Activated naive CD4-positive, alpha-beta T cell treated with anti-CD3 and anti-CD28 coated beads, Interleukin-2, amount 50 U/mL, for 24 hours (primary cell): ENCODE data around the gene UAP1L1.

Experiments used
- H3K27ac Mint-ChIP-seq: one replicate; pipeline ENCODE4 v1.8.0; 2021; ENCODE audit warnings: mild to moderate bottlenecking, mixed read lengths
- H3K27me3 Mint-ChIP-seq: one replicate; pipeline ENCODE4 v1.8.0; 2021; ENCODE audit warnings: mixed read lengths
- H3K36me3 Mint-ChIP-seq: one replicate; pipeline ENCODE4 v1.8.0; 2021; ENCODE audit warnings: mixed read lengths
- H3K4me1 Mint-ChIP-seq: one replicate; pipeline ENCODE4 v1.8.0; 2021; ENCODE audit warnings: mixed read lengths
- H3K4me3 Mint-ChIP-seq: one replicate; pipeline ENCODE4 v1.8.0; 2021; ENCODE audit warnings: mild to moderate bottlenecking, mixed read lengths
- H3K9me3 Mint-ChIP-seq: one replicate; pipeline ENCODE4 v1.8.0; 2021; ENCODE audit warnings: mixed read lengths

Gene UAP1L1

GRCh38 chr9:137064027-137064879 is 13.1 kb upstream of the UAP1L1 start:
- Mint-ChIP-seq H3K4me1 (peaks cover 8% of the 10 kb centered on the region), H3K9me3 (no peaks in the 10 kb centered on the region), H3K4me3 (no peak overlapping the region), H3K36me3 (no peaks in the 10 kb centered on the region), H3K27ac (no peak overlapping the region), H3K27me3 (peaks cover 2% of the 10 kb centered on the region)

GRCh38 chr9:137064880-137065164 is 12.5 kb upstream of the UAP1L1 start:
- peaks cover 2% of the 10 kb centered on the region for H3K27me3 Mint-ChIP-seq
- no peak overlapping the region for H3K27ac Mint-ChIP-seq
- no peaks in the 10 kb centered on the region for H3K9me3 Mint-ChIP-seq
- H3K4me3 Mint-ChIP-seq, result no peak overlapping the region
- H3K4me1 Mint-ChIP-seq, result peaks cover 8% of the 10 kb centered on the region
- H3K36me3 Mint-ChIP-seq, result no peaks in the 10 kb centered on the region

DNA sequence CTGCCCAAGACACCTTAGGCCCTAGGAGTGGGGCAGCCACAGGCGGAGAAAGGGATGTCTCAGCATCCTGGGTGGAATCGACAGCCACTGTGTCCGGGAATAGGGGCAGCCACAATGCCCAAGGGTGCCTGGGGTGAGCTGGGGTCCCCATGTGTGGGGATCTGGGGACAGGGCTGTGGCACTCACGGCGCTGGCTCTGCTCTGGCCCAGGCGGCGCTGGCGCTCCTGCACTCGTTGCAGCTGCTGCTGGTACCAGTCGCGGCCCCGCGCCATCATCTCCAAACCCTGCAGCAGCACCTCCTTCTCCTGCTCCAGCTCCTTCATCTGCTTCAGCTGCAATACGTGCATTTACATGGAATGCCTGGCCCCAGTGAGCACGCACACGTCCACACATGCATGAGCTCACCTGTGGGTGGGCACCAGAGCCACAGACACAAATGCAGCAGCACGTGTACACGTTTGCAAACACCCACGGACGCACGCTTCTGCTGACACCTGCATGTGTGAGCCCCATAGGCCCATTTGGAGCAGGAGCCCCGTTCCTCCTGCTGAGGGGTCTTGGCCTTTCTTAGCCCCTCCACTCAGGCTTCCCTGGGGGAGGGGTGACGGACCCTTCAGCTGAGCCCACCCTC is 11.9 kb upstream of the UAP1L1 start:
- Mint-ChIP-seq H3K4me3 (no peak overlapping the region), H3K9me3 (no peaks in the 10 kb centered on the region), H3K27me3 (peaks cover 2% of the 10 kb centered on the region), H3K36me3 (no peaks in the 10 kb centered on the region), H3K27ac (no peak overlapping the region), H3K4me1 (peaks cover 8% of the 10 kb centered on the region)

- no peak overlapping the region for H3K27ac Mint-ChIP-seq
- peaks cover 2% of the 10 kb centered on the region for H3K27me3 Mint-ChIP-seq
- H3K4me3 Mint-ChIP-seq, result no peak overlapping the region
- H3K4me1 Mint-ChIP-seq, result peaks cover 14% of the 10 kb centered on the region
- no peaks in the 10 kb centered on the region for H3K36me3 Mint-ChIP-seq
- H3K9me3 Mint-ChIP-seq, result no peaks in the 10 kb centered on the region
Measured at GRCh38 chr9:137066096-137066861, 11.0 kb upstream of the UAP1L1 start.

- Mint-ChIP-seq H3K27me3 (peaks cover 2% of the 10 kb centered on the region), H3K36me3 (no peaks in the 10 kb centered on the region), H3K4me1 (peaks cover 15% of the 10 kb centered on the region), H3K4me3 (peak overlapping the region; percentile 68), H3K9me3 (no peaks in the 10 kb centered on the region), H3K27ac (peak overlapping the region; percentile 74)
Measured at GRCh38 chr9:137067860-137068538, 9.3 kb upstream of the UAP1L1 start.

DNA sequence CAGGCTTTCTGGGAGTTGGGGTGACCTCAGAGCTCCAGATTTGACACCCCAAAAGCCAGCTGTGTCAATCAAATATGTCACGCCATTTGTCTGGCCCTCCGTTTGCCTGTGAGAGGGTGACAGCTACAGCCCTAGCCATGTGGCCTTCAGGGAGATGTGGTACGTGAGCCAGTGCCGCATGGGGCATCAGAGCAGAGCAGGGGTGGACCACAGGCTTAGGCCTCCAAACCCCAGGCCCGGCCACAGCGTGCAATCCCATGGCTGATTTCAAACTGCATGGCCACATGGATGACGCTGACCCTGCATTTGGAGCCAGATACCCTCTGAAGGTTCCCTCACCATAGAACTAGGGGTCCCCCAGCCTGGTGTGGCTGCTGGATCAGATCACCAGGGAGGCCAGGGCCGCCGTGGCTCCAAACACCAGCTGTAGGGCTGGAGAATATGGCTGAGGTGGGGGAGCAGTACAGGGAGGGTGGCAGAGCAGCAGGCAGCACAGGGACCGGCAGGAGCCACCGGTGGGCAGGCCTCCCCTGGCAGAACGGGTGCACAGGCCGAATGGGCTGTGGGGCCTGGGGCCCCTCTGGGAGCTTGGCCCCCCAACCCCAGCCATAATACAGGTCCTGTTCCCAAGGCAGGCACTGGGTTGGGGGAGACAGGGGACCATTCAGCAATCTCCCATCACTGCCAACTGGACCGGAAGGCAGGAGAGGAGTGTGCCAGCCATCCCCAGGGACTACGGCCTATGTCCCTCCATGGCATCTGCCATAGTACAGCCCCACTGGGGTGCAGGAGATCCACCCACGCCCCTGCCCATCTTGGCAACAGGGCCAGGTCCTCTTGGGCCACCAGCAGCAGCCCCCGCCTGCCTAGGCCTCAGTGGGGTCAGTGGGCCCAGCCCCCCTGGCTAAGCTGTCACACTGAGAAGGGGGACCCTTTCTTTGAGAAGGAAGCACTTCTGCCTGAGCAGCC is 8.5 kb upstream of the UAP1L1 start:
- no peak overlapping the region for H3K27ac Mint-ChIP-seq
- peak overlapping the region; percentile 47 for H3K4me3 Mint-ChIP-seq
- peaks cover 2% of the 10 kb centered on the region for H3K27me3 Mint-ChIP-seq
- H3K36me3 Mint-ChIP-seq, result no peaks in the 10 kb centered on the region
- H3K9me3 Mint-ChIP-seq, result no peaks in the 10 kb centered on the region
- peaks cover 15% of the 10 kb centered on the region for H3K4me1 Mint-ChIP-seq

- Mint-ChIP-seq H3K4me3 (peak overlapping the region; percentile 47), H3K27me3 (peaks cover 2% of the 10 kb centered on the region), H3K4me1 (peaks cover 11% of the 10 kb centered on the region), H3K9me3 (no peaks in the 10 kb centered on the region), H3K36me3 (no peaks in the 10 kb centered on the region), H3K27ac (no peak overlapping the region)
Measured at GRCh38 chr9:137069508-137070091, 7.7 kb upstream of the UAP1L1 start.

- Mint-ChIP-seq H3K4me1 (peaks cover 11% of the 10 kb centered on the region), H3K36me3 (no peaks in the 10 kb centered on the region), H3K27me3 (peaks cover 2% of the 10 kb centered on the region), H3K9me3 (no peaks in the 10 kb centered on the region), H3K27ac (peak within 1 kb of the TSS; percentile 23), H3K4me3 (peak within 1 kb of the TSS; percentile 82)
Measured at GRCh38 chr9:137070201-137070905, 7.0 kb upstream of the UAP1L1 start, which contains the start of gene SAPCD2. Gene SAPCD2, minus strand, starts transcription at chr9:137070557. Its CDS starts 97 bp downstream, at chr9:137070460.

- Mint-ChIP-seq H3K36me3 (no peaks in the 10 kb centered on the region), H3K9me3 (no peaks in the 10 kb centered on the region), H3K4me1 (peaks cover 11% of the 10 kb centered on the region), H3K27me3 (peaks cover 2% of the 10 kb centered on the region), H3K27ac (peak overlapping the region; percentile 23), H3K4me3 (peak overlapping the region; percentile 82)
Measured at GRCh38 chr9:137070906-137071275, 6.4 kb upstream of the UAP1L1 start.

DNA sequence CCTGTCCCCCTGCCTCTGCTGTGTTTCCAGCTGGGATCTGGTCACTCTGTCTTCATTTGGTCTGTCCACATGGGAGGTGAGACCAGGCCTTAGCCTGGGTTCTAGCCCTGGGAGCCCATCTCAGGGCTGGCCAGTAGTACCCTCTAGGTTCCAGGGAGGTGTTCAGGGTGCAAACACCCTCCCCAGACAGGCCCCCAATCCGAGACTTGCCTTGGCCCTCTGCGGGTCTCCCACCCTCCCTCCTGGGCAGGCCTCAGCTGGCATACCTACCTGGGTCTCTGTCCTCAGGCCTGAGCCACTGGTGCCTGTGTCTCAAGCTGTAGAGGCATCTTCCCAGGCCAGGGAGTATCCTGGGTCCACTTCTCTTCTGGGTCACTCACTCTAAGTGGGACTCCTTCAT is 6.0 kb upstream of the UAP1L1 start:
- Mint-ChIP-seq H3K9me3 (no peaks in the 10 kb centered on the region), H3K36me3 (no peaks in the 10 kb centered on the region), H3K27me3 (peaks cover 2% of the 10 kb centered on the region), H3K4me3 (peak overlapping the region; percentile 82), H3K27ac (peak overlapping the region; percentile 72), H3K4me1 (peaks cover 11% of the 10 kb centered on the region)

DNA sequence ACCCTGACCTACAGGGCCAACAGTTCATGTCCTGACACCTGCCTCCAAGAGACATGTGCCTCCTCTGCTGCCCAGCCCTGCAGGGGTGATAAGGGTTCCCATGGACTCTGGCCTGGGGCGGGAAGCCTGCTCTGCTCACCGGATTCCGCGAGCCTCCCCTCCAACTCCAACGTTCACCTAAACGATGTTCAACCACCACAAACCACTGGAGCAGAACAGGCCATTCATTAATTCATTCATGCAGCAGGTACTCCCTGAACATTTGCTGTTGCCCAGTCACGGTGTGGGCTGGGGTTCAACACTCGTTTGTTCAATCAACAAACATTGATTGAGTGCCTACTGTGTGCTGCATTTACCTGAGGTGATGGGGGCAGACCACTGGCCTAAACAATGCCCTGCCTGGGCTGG is 3.3 kb upstream of the UAP1L1 start:
- peaks cover 7% of the 10 kb centered on the region for H3K4me1 Mint-ChIP-seq
- no peak overlapping the region for H3K4me3 Mint-ChIP-seq
- H3K36me3 Mint-ChIP-seq, result no peaks in the 10 kb centered on the region
- H3K9me3 Mint-ChIP-seq, result no peaks in the 10 kb centered on the region
- H3K27me3 Mint-ChIP-seq, result no peaks in the 10 kb centered on the region
- H3K27ac Mint-ChIP-seq, result no peak overlapping the region

DNA sequence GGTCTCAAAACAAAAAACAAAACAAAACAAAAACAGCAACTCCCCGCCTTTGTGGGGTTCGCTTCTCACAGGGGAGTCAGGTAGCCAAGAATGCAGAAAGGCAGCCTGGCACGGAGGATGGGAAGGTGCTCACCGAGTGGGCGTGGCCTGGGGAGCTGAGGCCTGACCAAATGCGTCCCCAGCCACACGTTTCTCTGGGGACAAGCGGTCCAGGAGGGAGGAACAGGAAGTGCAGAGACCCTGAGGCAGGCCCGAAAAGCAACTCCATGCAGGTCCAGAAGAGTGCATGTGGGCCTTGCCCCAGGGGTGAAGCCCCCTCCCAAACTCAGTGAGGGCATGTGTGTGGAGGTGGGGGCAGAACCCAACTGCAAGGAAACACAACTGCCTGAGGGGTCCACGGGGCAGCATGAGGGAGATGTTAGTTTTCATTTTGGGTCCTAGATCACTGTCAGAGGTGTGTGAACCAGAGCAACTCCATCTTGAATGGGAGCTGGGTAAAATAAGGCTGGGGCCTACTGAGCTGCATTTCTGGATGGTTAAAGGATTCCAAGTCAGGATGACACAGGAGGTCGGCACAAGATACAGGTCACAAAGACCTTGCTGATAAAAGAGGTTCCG is 2.6 kb upstream of the UAP1L1 start:
- no peaks in the 10 kb centered on the region for H3K27me3 Mint-ChIP-seq
- peaks cover 8% of the 10 kb centered on the region for H3K4me1 Mint-ChIP-seq
- no peaks in the 10 kb centered on the region for H3K36me3 Mint-ChIP-seq
- H3K27ac Mint-ChIP-seq, result no peak overlapping the region
- H3K9me3 Mint-ChIP-seq, result no peaks in the 10 kb centered on the region
- no peak overlapping the region for H3K4me3 Mint-ChIP-seq

DNA sequence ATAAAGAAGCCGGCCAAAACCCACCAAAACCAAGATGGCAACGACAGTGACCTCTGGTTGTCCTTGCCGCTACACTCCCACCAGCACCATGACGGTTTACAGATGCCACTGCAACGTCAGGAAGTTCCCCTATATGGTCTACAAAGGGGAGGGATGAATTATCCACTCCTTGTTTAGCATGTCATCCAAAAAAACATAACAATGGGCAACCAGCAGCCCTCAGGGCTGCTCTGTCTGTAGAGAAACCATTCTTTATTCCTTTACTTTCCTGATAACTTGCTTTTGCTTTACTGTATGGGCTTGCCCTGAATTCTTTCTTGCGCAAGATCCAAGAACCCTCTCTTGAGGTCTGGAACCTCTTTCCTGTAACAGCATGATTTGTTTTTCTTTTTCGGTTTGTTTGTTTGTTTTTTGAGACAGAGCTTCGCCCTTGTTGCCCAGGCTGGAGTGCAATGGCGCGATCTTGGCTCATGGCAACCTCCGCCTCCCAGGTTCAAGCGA is 2.0 kb upstream of the UAP1L1 start:
- Mint-ChIP-seq H3K27ac (no peak overlapping the region), H3K27me3 (no peaks in the 10 kb centered on the region), H3K4me1 (peaks cover 11% of the 10 kb centered on the region), H3K4me3 (no peak overlapping the region), H3K36me3 (no peaks in the 10 kb centered on the region), H3K9me3 (no peaks in the 10 kb centered on the region)
